ENCODE measurements around the gene PAQR9. TPM values are rescaled to one million over a fixed set of nuclear protein-coding genes. Genes with fewer than 3 reads are reported as not detected.

Gene PAQR9
- total RNA-seq, 1 experiment from 2014 or later: 0.17 TPM

DNA sequence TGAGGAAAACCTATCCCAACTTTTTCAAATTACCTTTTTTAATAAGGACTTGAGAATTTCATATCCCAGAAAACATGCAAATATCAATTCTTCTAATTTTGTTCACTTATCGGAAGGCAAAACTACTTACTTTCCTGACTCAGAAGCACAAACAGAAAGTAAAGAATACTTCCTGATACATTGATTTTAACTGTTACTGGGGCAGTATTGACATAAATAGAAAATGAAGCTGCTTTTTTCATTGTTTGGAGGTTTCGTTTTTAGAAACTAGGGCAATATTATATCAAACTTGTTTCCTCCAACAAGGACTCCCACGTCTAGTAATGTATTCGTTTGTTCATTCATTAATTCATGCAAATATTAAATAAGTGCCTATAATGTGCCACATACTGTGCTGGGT, 19.1 kb downstream of the PAQR9 start:
- Histone ChIP-seq H3K4me3 (replicated peaks in 1 of 2; ENCODE audit: low read depth in 1 of 2, low read length in 2 of 2) (no peak overlapping the region), H3K9ac (ENCODE audit: low read length) (no peak overlapping the region), H3K36me3 (ENCODE audit: control insufficient read depth in 1 of 2, insufficient read depth in 2 of 2, low read length in 2 of 2) (no peaks in the 10 kb centered on the region), H3K9me2 (ENCODE audit: insufficient read depth) (no peaks in the 10 kb centered on the region), H3K27ac (ENCODE audit: low read depth, low read length) (no peak overlapping the region), H3K4me1 (ENCODE audit: control insufficient read depth in 1 of 2, insufficient read depth in 2 of 2, low read length in 2 of 2) (peaks cover 0 to 5% of the 10 kb centered on the region in 2 experiments; a peak in 1 of 4 replicates), H2AFZ (ENCODE audit: low read depth, low read length, poor library complexity, severe bottlenecking) (no peak overlapping the region), H4K20me1 (ENCODE audit: insufficient read depth) (no peaks in the 10 kb centered on the region), H3K9me3 (ENCODE audit: control insufficient read depth in 1 of 2, insufficient read depth in 1 of 2, low read depth in 1 of 2, low read length in 2 of 2) (no peaks in the 10 kb centered on the region), H3K27me3 (ENCODE audit: insufficient read depth, low read length) (no peaks in the 10 kb centered on the region), H3K79me2 (ENCODE audit: insufficient read depth, low read length) (no peaks in the 10 kb centered on the region), H3K4me2 (ENCODE audit: low read length) (no peak overlapping the region)
- TF ChIP-seq YY1 (IDR thresholded peaks at IDR 0.05; ENCODE audit: extremely low read depth, insufficient replicate concordance, low read depth, low read length) (no peak), CBX3 (IDR thresholded peaks at IDR 0.05; ENCODE audit: low read depth) (no peak), POLR2A (IDR thresholded peaks at IDR 0.05; ENCODE audit: borderline replicate concordance, extremely low read depth, insufficient read depth, insufficient read length) (no peak), ELF1 (IDR thresholded peaks at IDR 0.05; ENCODE audit: borderline replicate concordance, low read depth) (no peak), TCF7L2 (IDR thresholded peaks at IDR 0.05; ENCODE audit: borderline replicate concordance, extremely low read depth, insufficient read depth, insufficient read length) (no peak), CEBPB (IDR thresholded peaks at IDR 0.05; ENCODE audit: low read depth) (no peak), SP1 (IDR thresholded peaks at IDR 0.05; ENCODE audit: low read depth) (no peak), EGR1 (IDR thresholded peaks at IDR 0.05; ENCODE audit: low read depth) (no peak)
- TF ChIP-seq, protein P1, sequence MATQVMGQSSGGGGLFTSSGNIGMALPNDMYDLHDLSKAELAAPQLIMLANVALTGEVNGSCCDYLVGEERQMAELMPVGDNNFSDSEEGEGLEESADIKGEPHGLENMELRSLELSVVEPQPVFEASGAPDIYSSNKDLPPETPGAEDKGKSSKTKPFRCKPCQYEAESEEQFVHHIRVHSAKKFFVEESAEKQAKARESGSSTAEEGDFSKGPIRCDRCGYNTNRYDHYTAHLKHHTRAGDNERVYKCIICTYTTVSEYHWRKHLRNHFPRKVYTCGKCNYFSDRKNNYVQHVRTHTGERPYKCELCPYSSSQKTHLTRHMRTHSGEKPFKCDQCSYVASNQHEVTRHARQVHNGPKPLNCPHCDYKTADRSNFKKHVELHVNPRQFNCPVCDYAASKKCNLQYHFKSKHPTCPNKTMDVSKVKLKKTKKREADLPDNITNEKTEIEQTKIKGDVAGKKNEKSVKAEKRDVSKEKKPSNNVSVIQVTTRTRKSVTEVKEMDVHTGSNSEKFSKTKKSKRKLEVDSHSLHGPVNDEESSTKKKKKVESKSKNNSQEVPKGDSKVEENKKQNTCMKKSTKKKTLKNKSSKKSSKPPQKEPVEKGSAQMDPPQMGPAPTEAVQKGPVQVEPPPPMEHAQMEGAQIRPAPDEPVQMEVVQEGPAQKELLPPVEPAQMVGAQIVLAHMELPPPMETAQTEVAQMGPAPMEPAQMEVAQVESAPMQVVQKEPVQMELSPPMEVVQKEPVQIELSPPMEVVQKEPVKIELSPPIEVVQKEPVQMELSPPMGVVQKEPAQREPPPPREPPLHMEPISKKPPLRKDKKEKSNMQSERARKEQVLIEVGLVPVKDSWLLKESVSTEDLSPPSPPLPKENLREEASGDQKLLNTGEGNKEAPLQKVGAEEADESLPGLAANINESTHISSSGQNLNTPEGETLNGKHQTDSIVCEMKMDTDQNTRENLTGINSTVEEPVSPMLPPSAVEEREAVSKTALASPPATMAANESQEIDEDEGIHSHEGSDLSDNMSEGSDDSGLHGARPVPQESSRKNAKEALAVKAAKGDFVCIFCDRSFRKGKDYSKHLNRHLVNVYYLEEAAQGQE (IDR thresholded peaks at IDR 0.05; ENCODE audit: low read depth): no peak
- intact Hi-C loops (cut with micrococcal nuclease): no loop called here
- DNase-seq (ENCODE audit: low read depth, low spot score) (no peak), ATAC-seq (no peak)
- RAD21 ChIA-PET (ENCODE audit: low non-redundant PET in 1 of 2, low total read pairs in 2 of 2, uncharacterized antibody in 2 of 2, unreplicated experiment in 2 of 2): no interaction called here
- BruUV-seq (replicated peaks): no TSS peak
- CTCF ChIA-PET: no interaction called here
- POLR2A ChIA-PET: no interaction called here
